AG04450 (cell line): ENCODE results near the gene ATP2B2. TPM values are rescaled to one million over a fixed set of nuclear protein-coding genes. Genes with fewer than 3 reads are reported as not detected.

Source experiments
- CTCF ChIA-PET: fragments of 300-600, 350-600 bp; formaldehyde crosslinking; extraction: SDS; loops from one replicate; lab custom pipeline; 2022; ENCODE audit warnings: antibody characterized with exemption, inconsistent platforms; lab: Charles Lee
- POLR2A ChIA-PET: fragments of 350-600 bp; formaldehyde crosslinking; extraction: SDS; loops from one replicate; lab custom pipeline; 2021; ENCODE audit warnings: antibody characterized with exemption, inconsistent platforms; lab: Yijun Ruan, JAX
- DNase-seq: peaks from one replicate; pipeline ENCODE4 v3.0.0-alpha.2; 2011; ENCODE audit warnings: low read depth, low spot score
- H3K27ac ChIP-seq: one replicate; pipeline ENCODE4 v1.5.1; 2012; ENCODE audit warnings: low read depth, low read length, control low read depth
- H3K27me3 ChIP-seq: one replicate; pipeline ENCODE4 v1.6.0; 2012; ENCODE audit warnings: low read length; ENCODE audit not compliant: control insufficient read depth, insufficient read depth
- H3K4me3 ChIP-seq: 2 replicates; pipeline ENCODE4 v1.5.1; 2011; ENCODE audit warnings: mild to moderate bottlenecking, low read depth, low read length, control low read depth
- H3K9me3 ChIP-seq: 2 replicates; pipeline ENCODE4 v1.5.1; 2012; ENCODE audit warnings: low read length; ENCODE audit not compliant: control insufficient read depth, insufficient read depth
- CTCF ChIP-seq: IDR thresholded peaks from 2 replicates; pipeline ENCODE4 v1.5.1; 2011; ENCODE audit warnings: low read depth, low read length, control low read depth, inconsistent platforms
- polyA plus RNA-seq: library from polyadenylated mRNA; depleted of rRNA; stranded (reverse); fragments of >200 nt; gene quantifications from 2 replicates; pipeline ENCODE4 v1.2.3, GENCODE V29; 2011

ATP2B2 gene
- polyA plus RNA-seq, 1 experiment: 0.01 TPM

DNA sequence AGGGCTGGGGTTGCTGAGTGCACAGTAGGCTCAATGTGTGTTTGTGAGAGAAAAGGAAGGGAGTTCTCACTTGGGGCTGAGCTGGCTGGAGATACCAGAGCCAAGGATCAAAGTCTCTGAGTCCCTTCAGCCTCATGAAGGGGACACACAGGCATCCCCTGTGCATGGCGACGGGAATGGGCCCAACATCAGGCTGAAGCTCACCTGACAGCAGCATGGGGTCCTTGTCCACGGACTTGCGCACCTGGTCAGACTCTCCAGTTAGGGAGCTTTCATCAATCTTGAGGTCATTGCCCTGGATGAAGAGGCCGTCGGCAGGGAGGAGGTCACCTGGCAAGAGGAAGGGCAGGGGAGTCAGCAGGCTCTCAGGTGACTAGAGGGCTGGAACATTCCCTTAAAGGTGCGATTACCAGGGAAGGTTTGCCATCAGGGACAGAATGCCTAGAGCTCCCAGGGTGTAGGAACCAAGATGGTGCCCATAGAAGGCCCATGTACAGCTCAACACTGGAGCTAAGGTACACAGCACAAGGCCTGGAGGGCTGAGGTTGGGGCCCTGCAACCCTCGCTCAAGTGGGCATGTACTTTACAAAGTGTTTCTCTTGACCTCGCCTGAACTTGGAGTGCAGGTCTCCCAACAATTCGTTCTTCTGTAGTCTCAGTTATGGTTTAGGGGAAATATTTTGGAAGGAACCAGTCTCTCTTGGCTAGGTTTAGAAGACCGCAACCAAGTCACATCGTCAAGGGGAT, 104.5 kb downstream of the ATP2B2 start:
- H3K27me3 ChIP-seq: peaks cover 18% of the 10 kb centered on the region
- no peak for DNase-seq
- no peak overlapping the region for H3K4me3 ChIP-seq
- H3K9me3 ChIP-seq: no peaks in the 10 kb centered on the region; the same call in 1 of the 2 replicates
- TF ChIP-seq CTCF: no peak
- ChIA-PET POLR2A (no interaction called here), CTCF (interaction anchor here (0.5 kb wide), 1 partner anchor 34 kb away, joined by 4 read pairs; no protein-coding TSS in a partner anchor)
- no peak overlapping the region for H3K27ac ChIP-seq

GRCh38 chr3:10400050-10400748, 105.2 kb downstream of the ATP2B2 start:
- Histone ChIP-seq H3K27ac (no peak overlapping the region), H3K27me3 (peaks cover 21% of the 10 kb centered on the region), H3K4me3 (no peak overlapping the region), H3K9me3 (no peaks in the 10 kb centered on the region; the same call in 1 of the 2 replicates)
- POLR2A ChIA-PET: no interaction called here
- DNase-seq: no peak
- CTCF ChIA-PET: interaction anchor here (1.2 kb wide), 1 partner anchor 8 kb away, joined by 4 read pairs; no protein-coding TSS in a partner anchor
- TF ChIP-seq CTCF: no peak

- H3K27ac ChIP-seq: no peak overlapping the region
- no peaks in the 10 kb centered on the region; the same call in 1 of the 2 replicates for H3K9me3 ChIP-seq
- POLR2A ChIA-PET: no interaction called here
- TF ChIP-seq CTCF: no peak
- DNase-seq: no peak
- peaks cover 27% of the 10 kb centered on the region for H3K27me3 ChIP-seq
- CTCF ChIA-PET: interaction anchor here (1.2 kb wide), 1 partner anchor 9 kb away, joined by 4 read pairs; no protein-coding TSS in a partner anchor
- no peak overlapping the region for H3K4me3 ChIP-seq
Measured at GRCh38 chr3:10399634-10400033, 105.8 kb downstream of the ATP2B2 start.

- Histone ChIP-seq H3K9me3 (no peaks in the 10 kb centered on the region; the same call in 1 of the 2 replicates), H3K27me3 (peaks cover 25% of the 10 kb centered on the region), H3K27ac (no peak overlapping the region), H3K4me3 (no peak overlapping the region)
- no peak for TF ChIP-seq CTCF
- no peak for DNase-seq
- POLR2A ChIA-PET: interaction anchor here (0.5 kb wide), 1 partner anchor 1177 kb away, joined by 4 read pairs; no protein-coding TSS in a partner anchor
- CTCF ChIA-PET: no interaction called here
Measured at GRCh38 chr3:10398341-10398740, 107.0 kb downstream of the ATP2B2 start.
